ENCODE data around the gene SUPT3H.

SUPT3H gene

GRCh38 chr6:45421709-45422502 lies 44.2 kb upstream of the SUPT3H start:
- DNase-seq (ENCODE audit: extremely low read depth, low read depth): no peak
- TF ChIP-seq, protein P1, sequence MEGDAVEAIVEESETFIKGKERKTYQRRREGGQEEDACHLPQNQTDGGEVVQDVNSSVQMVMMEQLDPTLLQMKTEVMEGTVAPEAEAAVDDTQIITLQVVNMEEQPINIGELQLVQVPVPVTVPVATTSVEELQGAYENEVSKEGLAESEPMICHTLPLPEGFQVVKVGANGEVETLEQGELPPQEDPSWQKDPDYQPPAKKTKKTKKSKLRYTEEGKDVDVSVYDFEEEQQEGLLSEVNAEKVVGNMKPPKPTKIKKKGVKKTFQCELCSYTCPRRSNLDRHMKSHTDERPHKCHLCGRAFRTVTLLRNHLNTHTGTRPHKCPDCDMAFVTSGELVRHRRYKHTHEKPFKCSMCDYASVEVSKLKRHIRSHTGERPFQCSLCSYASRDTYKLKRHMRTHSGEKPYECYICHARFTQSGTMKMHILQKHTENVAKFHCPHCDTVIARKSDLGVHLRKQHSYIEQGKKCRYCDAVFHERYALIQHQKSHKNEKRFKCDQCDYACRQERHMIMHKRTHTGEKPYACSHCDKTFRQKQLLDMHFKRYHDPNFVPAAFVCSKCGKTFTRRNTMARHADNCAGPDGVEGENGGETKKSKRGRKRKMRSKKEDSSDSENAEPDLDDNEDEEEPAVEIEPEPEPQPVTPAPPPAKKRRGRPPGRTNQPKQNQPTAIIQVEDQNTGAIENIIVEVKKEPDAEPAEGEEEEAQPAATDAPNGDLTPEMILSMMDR (IDR thresholded peaks at IDR 0.05; ENCODE audit: low read depth, low read length, missing control alignments): peak; percentile 11
- H3K4me3 ChIP-seq (replicated peaks; ENCODE audit: low read depth, low read length): peak overlapping the region; percentile 93

- DNase-seq (ENCODE audit: extremely low read depth, low read depth): no peak
- TF ChIP-seq, protein P1 (IDR thresholded peaks at IDR 0.05; ENCODE audit: low read depth, low read length, missing control alignments): no peak
- peak overlapping the region; percentile 93 for H3K4me3 ChIP-seq (replicated peaks; ENCODE audit: low read depth, low read length)
Measured at GRCh38 chr6:45420909-45421708, 43.4 kb upstream of the SUPT3H start.

DNA sequence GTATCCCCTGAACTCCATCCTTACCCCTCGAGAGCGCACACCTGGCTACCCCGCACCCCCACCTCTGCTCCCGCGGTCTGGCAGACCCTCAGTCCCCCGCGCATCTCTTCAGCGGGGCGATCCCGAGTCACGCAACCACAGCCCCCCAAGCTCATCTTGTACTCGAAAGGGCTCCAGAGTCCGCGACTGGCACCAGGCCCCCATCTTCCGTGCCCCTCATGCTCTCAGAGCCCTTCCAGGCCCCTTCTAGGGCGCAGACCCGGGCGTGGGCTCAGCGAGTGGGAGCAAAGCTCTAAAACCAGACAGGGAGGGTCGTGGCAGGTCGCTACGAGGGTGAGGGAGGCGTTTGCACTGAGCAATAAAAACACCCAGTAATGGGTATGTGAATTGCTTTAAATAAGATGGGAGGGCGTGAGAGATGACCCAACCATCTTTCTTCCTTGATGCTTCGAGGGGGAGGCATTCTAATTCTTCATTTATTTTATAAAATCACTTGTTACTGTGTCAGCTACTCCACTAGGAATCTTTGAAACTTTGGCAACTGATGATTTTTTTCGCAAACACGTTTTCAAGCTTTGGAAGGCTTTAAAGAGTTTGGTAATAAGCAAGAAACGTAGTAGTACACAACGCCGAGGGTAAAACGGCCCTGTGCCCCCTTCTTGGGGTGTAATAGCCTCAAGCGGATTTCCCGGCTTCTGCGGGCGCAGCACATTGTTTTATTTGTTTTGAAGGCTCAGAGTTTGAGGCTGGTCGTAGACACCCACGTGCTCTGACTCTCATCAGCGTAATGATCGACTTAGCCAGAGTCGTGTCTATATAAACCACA lies 42.6 kb upstream of the SUPT3H start:
- TF ChIP-seq, protein P1 (IDR thresholded peaks at IDR 0.05; ENCODE audit: low read depth, low read length, missing control alignments): no peak
- DNase-seq (ENCODE audit: extremely low read depth, low read depth): no peak
- H3K4me3 ChIP-seq (replicated peaks; ENCODE audit: low read depth, low read length): peak overlapping the region; percentile 93

- TF ChIP-seq, protein P1 (IDR thresholded peaks at IDR 0.05; ENCODE audit: low read depth, low read length, missing control alignments): peak; percentile 5
- no peak for DNase-seq (ENCODE audit: extremely low read depth, low read depth)
- peak overlapping the region; percentile 93 for H3K4me3 ChIP-seq (replicated peaks; ENCODE audit: low read depth, low read length)
Measured at GRCh38 chr6:45419571-45420082, 41.9 kb upstream of the SUPT3H start.

DNA sequence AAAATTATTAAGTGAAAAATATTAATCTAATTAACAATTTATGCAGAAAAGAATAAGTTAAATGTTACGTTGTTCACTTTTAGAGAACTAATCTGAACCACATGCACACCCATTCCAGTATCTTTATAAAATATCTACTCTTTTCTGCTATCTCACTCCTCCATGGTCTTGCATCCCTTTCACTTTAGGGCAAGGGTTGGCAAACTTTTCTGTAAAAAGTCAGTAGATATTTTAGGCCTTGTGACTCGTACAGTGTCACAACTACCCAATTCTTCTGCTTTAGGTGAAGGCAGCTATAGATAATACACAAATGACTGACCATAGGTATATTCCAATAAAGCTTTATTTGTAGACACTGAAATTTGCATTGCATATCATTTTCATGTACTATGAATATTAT lies 39.7 kb upstream of the SUPT3H start:
- no peak for DNase-seq (ENCODE audit: extremely low read depth, low read depth)
- TF ChIP-seq, protein P1 (IDR thresholded peaks at IDR 0.05; ENCODE audit: low read depth, low read length, missing control alignments): no peak
- H3K4me3 ChIP-seq (replicated peaks; ENCODE audit: low read depth, low read length): no peak overlapping the region

DNA sequence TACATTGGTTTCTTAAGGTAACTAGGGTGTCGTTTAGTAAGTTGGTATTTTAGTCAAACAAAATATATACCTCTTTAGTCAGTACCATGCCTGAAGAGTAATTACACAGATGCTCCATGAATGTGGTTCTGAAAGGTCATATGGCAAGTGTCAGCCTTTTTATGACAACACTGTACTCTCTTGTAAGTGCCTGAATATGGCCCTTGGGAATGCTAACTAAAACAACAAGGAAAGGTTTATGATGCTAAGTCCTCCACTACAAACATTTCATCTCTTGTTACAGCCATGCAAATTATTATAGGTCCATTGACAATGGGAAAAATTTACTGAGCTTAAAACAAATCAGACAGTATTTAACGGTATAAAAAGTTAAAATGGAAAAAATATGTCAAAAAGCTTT lies 39.0 kb upstream of the SUPT3H start:
- DNase-seq (ENCODE audit: extremely low read depth, low read depth): no peak
- TF ChIP-seq, protein P1 (IDR thresholded peaks at IDR 0.05; ENCODE audit: low read depth, low read length, missing control alignments): no peak
- H3K4me3 ChIP-seq (replicated peaks; ENCODE audit: low read depth, low read length): no peak overlapping the region
